LNCAP (cell line): ENCODE data around the gene EPHA5.

ENCODE experiments used
- CTCF ChIP-seq: fragments of 450-650 bp; IDR thresholded peaks from 2 replicates; pipeline ENCODE4 v1.5.1; 2017; ENCODE audit warnings: mild to moderate bottlenecking

EPHA5 gene

GRCh38 chr4:65589331-65589730 lies 81.0 kb downstream of the EPHA5 start:
- no peak for TF ChIP-seq CTCF

GRCh38 chr4:65580551-65580950 lies 89.7 kb downstream of the EPHA5 start:
- TF ChIP-seq CTCF = peak; percentile 50

- TF ChIP-seq CTCF = no peak
Measured at GRCh38 chr4:65566473-65566872, 103.8 kb downstream of the EPHA5 start.

- no peak for TF ChIP-seq CTCF
Measured at GRCh38 chr4:65561164-65561563, 109.1 kb downstream of the EPHA5 start.

- TF ChIP-seq CTCF = no peak
Measured at GRCh38 chr4:65559270-65559669, 111.0 kb downstream of the EPHA5 start.

- TF ChIP-seq CTCF = no peak
Measured at GRCh38 chr4:65552057-65552456, 118.2 kb downstream of the EPHA5 start.

- TF ChIP-seq CTCF = no peak
Measured at GRCh38 chr4:65550500-65550899, 119.8 kb downstream of the EPHA5 start.

- TF ChIP-seq CTCF = no peak
Measured at GRCh38 chr4:65546882-65547416, 123.3 kb downstream of the EPHA5 start.
